IMR-90 (cell line): ENCODE measurements around the gene PTPRK. TPM values are rescaled to one million over a fixed set of nuclear protein-coding genes. Genes with fewer than 3 reads are reported as not detected.

Source experiments
- ATAC-seq: fragments of 200-7000 bp; cut with Tn5 transposase; 2 replicates; pipeline ENCODE4 v1.9.1; 2020; ENCODE audit warnings: low read depth, mild to moderate bottlenecking, moderate library complexity
- BruUV-seq: library from RNA; stranded (reverse); fragments of 400-500 nt; replicated peaks from 2 replicates; lab custom pipeline; 2021; lab: Mats Ljungman, UMichigan
- CTCF ChIA-PET: fragments of 300-600 bp; formaldehyde crosslinking; extraction: SDS; loops from one replicate; lab custom pipeline; 2021; ENCODE audit warnings: antibody characterized with exemption; lab: Yijun Ruan, JAX
- POLR2A ChIA-PET: fragments of 300-600 bp; sonication (Branson Sonifier 250); formaldehyde crosslinking; loops from one replicate; lab custom pipeline; 2022; ENCODE audit warnings: antibody characterized with exemption; ENCODE audit not compliant: unreplicated experiment; lab: Charles Lee
- DNase-seq: peaks from one replicate; pipeline ENCODE4 v3.0.0; 2013
- H2AFZ ChIP-seq: replicated peaks from 2 replicates; pipeline ENCODE3; 2013; ENCODE audit warnings: low read length, mild to moderate bottlenecking; ENCODE audit not compliant: poor library complexity
- H2AK5ac ChIP-seq: 2 replicates; pipeline ENCODE4 v1.6.1; 2013; ENCODE audit warnings: low read depth, low read length, inconsistent platforms
- H2AK9ac ChIP-seq: replicated peaks from 2 replicates; pipeline ENCODE3; 2013; ENCODE audit warnings: mild to moderate bottlenecking, low read depth, low read length, moderate library complexity; ENCODE audit not compliant: poor library complexity
- H2BK120ac ChIP-seq: 2 replicates; pipeline ENCODE4 v1.6.1; 2013; ENCODE audit warnings: low read depth, low read length, inconsistent platforms
- H2BK15ac ChIP-seq: 3 replicates; pipeline ENCODE4 v1.6.1; 2013; ENCODE audit warnings: low read depth, low read length, inconsistent platforms
- H2BK20ac ChIP-seq: 2 replicates; pipeline ENCODE4 v1.6.1; 2013; ENCODE audit warnings: low read depth, mild to moderate bottlenecking, inconsistent platforms, low read length, moderate library complexity
- H2BK5ac ChIP-seq: 2 replicates; pipeline ENCODE4 v1.6.1; 2013; ENCODE audit warnings: mild to moderate bottlenecking, low read depth, low read length, inconsistent platforms; ENCODE audit not compliant: poor library complexity, severe bottlenecking
- H3K14ac ChIP-seq: replicated peaks from 2 replicates; pipeline ENCODE4 v1.6.1; 2013; ENCODE audit warnings: low read depth, low read length, inconsistent platforms
- H3K18ac ChIP-seq: 2 replicates; pipeline ENCODE4 v1.6.1; 2013; ENCODE audit warnings: low read depth, low read length, control low read depth
- H3K23ac ChIP-seq: 2 replicates; pipeline ENCODE4 v1.6.1; 2013; ENCODE audit warnings: low read depth, low read length, inconsistent platforms
- H3K27ac ChIP-seq: 2 replicates; pipeline ENCODE4 v1.5.1; 2013; ENCODE audit warnings: mild to moderate bottlenecking, control low read depth, low read length; ENCODE audit not compliant: insufficient read depth
- H3K27me3 ChIP-seq: 2 replicates; pipeline ENCODE4 v1.6.1; 2013; ENCODE audit warnings: low read length; ENCODE audit not compliant: control insufficient read depth, insufficient read depth
- H3K36me3 ChIP-seq: 2 replicates; pipeline ENCODE4 v1.6.1; 2013; ENCODE audit warnings: low read length, mixed read lengths; ENCODE audit not compliant: control insufficient read depth, insufficient read depth
- H3K4ac ChIP-seq: 2 replicates; pipeline ENCODE4 v1.6.1; 2013; ENCODE audit warnings: low read depth, low read length, inconsistent platforms
- H3K4me1 ChIP-seq: 2 replicates; pipeline ENCODE4 v1.6.1; 2013; ENCODE audit warnings: low read length, mixed read lengths; ENCODE audit not compliant: control insufficient read depth, insufficient read depth
- H3K4me2 ChIP-seq: 2 replicates; pipeline ENCODE4 v1.6.1; 2013; ENCODE audit warnings: low read depth, mild to moderate bottlenecking, control low read depth, low read length, moderate library complexity
- H3K4me3 ChIP-seq: 2 replicates; pipeline ENCODE4 v1.5.1; 2013; ENCODE audit warnings: low read depth, mild to moderate bottlenecking, control low read depth, low read length, moderate library complexity; ENCODE audit not compliant: insufficient read depth
- H3K56ac ChIP-seq: 2 replicates; pipeline ENCODE4 v1.6.1; 2013; ENCODE audit warnings: low read length, inconsistent platforms; ENCODE audit not compliant: insufficient read depth; ENCODE audit errors: extremely low read depth
- H3K79me1 ChIP-seq, 2 experiments: 2 replicates each; pipeline ENCODE4 v1.6.1; 2013; ENCODE audit warnings: low read length in 2 of 2, inconsistent platforms in 1 of 2, low read depth in 1 of 2
- H3K9ac ChIP-seq: 2 replicates; pipeline ENCODE4 v1.6.1; 2013; ENCODE audit warnings: low read depth, low read length, control low read depth
- H3K9me1 ChIP-seq: 2 replicates; pipeline ENCODE4 v1.6.1; 2013; ENCODE audit warnings: low read length, inconsistent platforms; ENCODE audit not compliant: insufficient read depth
- H3K9me3 ChIP-seq: 2 replicates; pipeline ENCODE4 v1.6.1; 2013; ENCODE audit warnings: low read length; ENCODE audit not compliant: control insufficient read depth, insufficient read depth
- H4K20me1 ChIP-seq: 2 replicates; pipeline ENCODE4 v1.6.1; 2013; ENCODE audit warnings: low read length, inconsistent platforms; ENCODE audit not compliant: insufficient read depth
- H4K5ac ChIP-seq: 2 replicates; pipeline ENCODE4 v1.6.1; 2013; ENCODE audit warnings: mild to moderate bottlenecking, low read depth, low read length, control low read depth
- H4K8ac ChIP-seq, 2 experiments: 2 replicates each; pipeline ENCODE4 v1.6.1; 2013; ENCODE audit warnings: low read depth in 2 of 2, low read length in 2 of 2, control low read depth in 1 of 2, inconsistent platforms in 1 of 2
- H4K91ac ChIP-seq: 2 replicates; pipeline ENCODE4 v1.6.1; 2013; ENCODE audit warnings: low read depth, low read length, inconsistent platforms; ENCODE audit not compliant: insufficient read depth
- BHLHE40 ChIP-seq: fragments of 150-350 bp; IDR thresholded peaks from 2 replicates; pipeline ENCODE4 v1.6.1; 2016; ENCODE audit warnings: mild to moderate bottlenecking, low read depth, low read length
- CEBPB ChIP-seq: IDR thresholded peaks from 2 replicates; pipeline ENCODE4 v1.6.1; 2012; ENCODE audit warnings: low read depth, low read length, improper control_type of control experiment
- CHD1 ChIP-seq: IDR thresholded peaks from 2 replicates; pipeline ENCODE4 v1.6.1; 2012; ENCODE audit warnings: low read depth, low read length, improper control_type of control experiment
- ELK1 ChIP-seq: fragments of 150-350 bp; IDR thresholded peaks from 2 replicates; pipeline ENCODE4 v1.6.1; 2016; ENCODE audit warnings: low read depth, mild to moderate bottlenecking, low read length, moderate library complexity, borderline replicate concordance
- FOS ChIP-seq: fragments of 150-350 bp; IDR thresholded peaks from 2 replicates; pipeline ENCODE4 v1.6.1; 2016; ENCODE audit warnings: low read depth, low read length
- MAFK ChIP-seq: IDR thresholded peaks from 2 replicates; pipeline ENCODE4 v1.6.1; 2012; ENCODE audit warnings: low read depth, low read length, improper control_type of control experiment
- MAZ ChIP-seq: IDR thresholded peaks from 2 replicates; pipeline ENCODE4 v1.6.1; 2012; ENCODE audit warnings: low read depth, mild to moderate bottlenecking, low read length, improper control_type of control experiment, moderate library complexity, borderline replicate concordance
- MXI1 ChIP-seq: IDR thresholded peaks from 2 replicates; pipeline ENCODE4 v1.6.1; 2012; ENCODE audit warnings: low read depth, mild to moderate bottlenecking, low read length, moderate library complexity, borderline replicate concordance
- NFE2L2 ChIP-seq: fragments of 150-350 bp; IDR thresholded peaks from 2 replicates; pipeline ENCODE4 v1.6.1; 2016; ENCODE audit warnings: low read depth, mild to moderate bottlenecking, low read length
- POLR2A ChIP-seq: IDR thresholded peaks from 2 replicates; pipeline ENCODE4 v1.6.1; 2012; ENCODE audit warnings: mild to moderate bottlenecking, low read depth, low read length
- RAD21 ChIP-seq: IDR thresholded peaks from 2 replicates; pipeline ENCODE4 v1.6.1; 2012; ENCODE audit warnings: low read length, improper control_type of control experiment
- RCOR1 ChIP-seq: IDR thresholded peaks from 2 replicates; pipeline ENCODE4 v1.6.1; 2012; ENCODE audit warnings: mild to moderate bottlenecking, low read length, improper control_type of control experiment; ENCODE audit not compliant: insufficient replicate concordance
- RFX5 ChIP-seq: IDR thresholded peaks from 2 replicates; pipeline ENCODE4 v1.8.0; 2012; ENCODE audit warnings: low read depth, mild to moderate bottlenecking, low read length, moderate library complexity
- SMC3 ChIP-seq: fragments of 150-350 bp; IDR thresholded peaks from 2 replicates; pipeline ENCODE4 v1.6.1; 2016; ENCODE audit warnings: low read depth, mild to moderate bottlenecking, antibody characterized with exemption, low read length, moderate library complexity
- WGBS, 2 experiments: methylation state at CpG; one replicate each; pipeline versions ENCODE4 v1.1.5 to v1.1.7; 2013; ENCODE audit warnings: missing lambda C conversion rate in 2 of 2; ENCODE audit not compliant: insufficient read length in 1 of 2; ENCODE audit errors: extremely low coverage in 2 of 2; 5-methylcytosine and 5-hydroxymethylcytosine counted together
- dilution Hi-C: fragments of 300-500 bp; cut with HindIII; formaldehyde crosslinking; loops from one replicate; pipeline ENCODE4 v1.14.3; 2018; ENCODE audit warnings: low sequenced_read_pairs; ENCODE audit not compliant: unreplicated experiment
- in situ Hi-C: fragments of 300-500 bp; cut with MboI; formaldehyde crosslinking; loops from 3 replicates; pipeline ENCODE4 v1.14.3; 2019; ENCODE audit warnings: low sequenced_read_pairs, inconsistent platforms, mixed read lengths
- intact Hi-C: fragments of 100-400 bp; cut with micrococcal nuclease; formaldehyde crosslinking; loops from 2 replicates; pipeline ENCODE4 v1.10.0; 2022
- polyA plus RNA-seq, 3 experiments: library from polyadenylated mRNA; depleted of rRNA; stranded (reverse); fragments of >200 nt; gene quantifications; 2 replicates each; pipeline ENCODE4 v1.2.3, GENCODE V29; 2012; ENCODE audit warnings: low replicate concordance in 1 of 3
- total RNA-seq: library from RNA; depleted of rRNA; stranded (reverse); fragments of >200 nt; gene quantifications from 2 replicates; pipeline ENCODE4 v1.2.3, GENCODE V29; 2012
- TF ChIP-seq, protein P1 (sequence below): conservative IDR thresholded peaks from 2 replicates; pipeline ENCODE4 v1.5.1; 2012; ENCODE audit warnings: mild to moderate bottlenecking, low read depth, low read length, improper control_type of control experiment
- TF ChIP-seq, protein P2 (sequence below): fragments of 150-350 bp; IDR thresholded peaks from 2 replicates; pipeline ENCODE4 v1.6.1; 2017; ENCODE audit warnings: mild to moderate bottlenecking, antibody characterized with exemption, low read length, low read depth

Gene PTPRK
- total and polyA plus RNA-seq, 2 of the 4 experiments (the other 2 are of a cell fraction): 18.0 to 80.8 TPM

GRCh38 chr6:127963495-127963894, 556.9 kb downstream of the PTPRK start:
- H3K9me3 ChIP-seq: no peaks in the 10 kb centered on the region
- H2AFZ ChIP-seq: no peak overlapping the region
- no peaks in the 10 kb centered on the region for H3K79me1 ChIP-seq
- no peaks in the 10 kb centered on the region for H3K27me3 ChIP-seq
- no peak overlapping the region for H2AK9ac ChIP-seq
- H3K4ac ChIP-seq: no peak overlapping the region
- in situ Hi-C loops: no loop called here
- H2BK15ac ChIP-seq: no peak overlapping the region
- no peak overlapping the region for H2BK120ac ChIP-seq
- no peaks in the 10 kb centered on the region; the same call in 1 of the 2 replicates for H3K9me1 ChIP-seq
- no peak overlapping the region for H4K91ac ChIP-seq
- no peak overlapping the region for H3K23ac ChIP-seq
- no peak overlapping the region for H2BK5ac ChIP-seq
- H3K27ac ChIP-seq: no peak overlapping the region
- H4K20me1 ChIP-seq: no peaks in the 10 kb centered on the region
- no peak overlapping the region for H3K18ac ChIP-seq
- no peak overlapping the region for H3K4me3 ChIP-seq
- TF ChIP-seq NFE2L2: no peak
- no peak for TF ChIP-seq POLR2A
- TF ChIP-seq, protein P1, sequence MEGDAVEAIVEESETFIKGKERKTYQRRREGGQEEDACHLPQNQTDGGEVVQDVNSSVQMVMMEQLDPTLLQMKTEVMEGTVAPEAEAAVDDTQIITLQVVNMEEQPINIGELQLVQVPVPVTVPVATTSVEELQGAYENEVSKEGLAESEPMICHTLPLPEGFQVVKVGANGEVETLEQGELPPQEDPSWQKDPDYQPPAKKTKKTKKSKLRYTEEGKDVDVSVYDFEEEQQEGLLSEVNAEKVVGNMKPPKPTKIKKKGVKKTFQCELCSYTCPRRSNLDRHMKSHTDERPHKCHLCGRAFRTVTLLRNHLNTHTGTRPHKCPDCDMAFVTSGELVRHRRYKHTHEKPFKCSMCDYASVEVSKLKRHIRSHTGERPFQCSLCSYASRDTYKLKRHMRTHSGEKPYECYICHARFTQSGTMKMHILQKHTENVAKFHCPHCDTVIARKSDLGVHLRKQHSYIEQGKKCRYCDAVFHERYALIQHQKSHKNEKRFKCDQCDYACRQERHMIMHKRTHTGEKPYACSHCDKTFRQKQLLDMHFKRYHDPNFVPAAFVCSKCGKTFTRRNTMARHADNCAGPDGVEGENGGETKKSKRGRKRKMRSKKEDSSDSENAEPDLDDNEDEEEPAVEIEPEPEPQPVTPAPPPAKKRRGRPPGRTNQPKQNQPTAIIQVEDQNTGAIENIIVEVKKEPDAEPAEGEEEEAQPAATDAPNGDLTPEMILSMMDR: no peak
- TF ChIP-seq MAZ: no peak
- TF ChIP-seq CHD1: no peak
- TF ChIP-seq, protein P2, sequence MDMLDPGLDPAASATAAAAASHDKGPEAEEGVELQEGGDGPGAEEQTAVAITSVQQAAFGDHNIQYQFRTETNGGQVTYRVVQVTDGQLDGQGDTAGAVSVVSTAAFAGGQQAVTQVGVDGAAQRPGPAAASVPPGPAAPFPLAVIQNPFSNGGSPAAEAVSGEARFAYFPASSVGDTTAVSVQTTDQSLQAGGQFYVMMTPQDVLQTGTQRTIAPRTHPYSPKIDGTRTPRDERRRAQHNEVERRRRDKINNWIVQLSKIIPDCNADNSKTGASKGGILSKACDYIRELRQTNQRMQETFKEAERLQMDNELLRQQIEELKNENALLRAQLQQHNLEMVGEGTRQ: no peak
- TF ChIP-seq SMC3: no peak
- TF ChIP-seq RCOR1: no peak
- no peak for TF ChIP-seq CEBPB
- TF ChIP-seq FOS: no peak
- no peak for TF ChIP-seq MAFK
- no peak for TF ChIP-seq MXI1
- no peak for TF ChIP-seq RAD21
- no peak for TF ChIP-seq BHLHE40
- TF ChIP-seq ELK1: no peak
- TF ChIP-seq RFX5: no peak
- H3K36me3 ChIP-seq: peaks cover 3% of the 10 kb centered on the region
- intact Hi-C loops: no loop called here
- dilution Hi-C loops: no loop called here
- no peak for DNase-seq
- no peak overlapping the region for H4K8ac ChIP-seq
- no CpG with 5 or more reads among the region's 4 CpGs for WGBS, 2 experiments
- H3K14ac ChIP-seq: no peak overlapping the region
- ChIA-PET POLR2A (no interaction called here), CTCF (no interaction called here)
- H3K4me2 ChIP-seq: no peak overlapping the region
- H3K9ac ChIP-seq: no peak overlapping the region
- H3K4me1 ChIP-seq: peaks cover 4% of the 10 kb centered on the region; the same call in 1 of the 2 replicates
- no peak overlapping the region for H2BK20ac ChIP-seq
- no peak for ATAC-seq
- H2AK5ac ChIP-seq: no peak overlapping the region
- H3K56ac ChIP-seq: no peak overlapping the region
- no TSS peak for BruUV-seq
- no peak overlapping the region for H4K5ac ChIP-seq
